Measurements from ENCODE around the gene NR4A1.

DNA sequence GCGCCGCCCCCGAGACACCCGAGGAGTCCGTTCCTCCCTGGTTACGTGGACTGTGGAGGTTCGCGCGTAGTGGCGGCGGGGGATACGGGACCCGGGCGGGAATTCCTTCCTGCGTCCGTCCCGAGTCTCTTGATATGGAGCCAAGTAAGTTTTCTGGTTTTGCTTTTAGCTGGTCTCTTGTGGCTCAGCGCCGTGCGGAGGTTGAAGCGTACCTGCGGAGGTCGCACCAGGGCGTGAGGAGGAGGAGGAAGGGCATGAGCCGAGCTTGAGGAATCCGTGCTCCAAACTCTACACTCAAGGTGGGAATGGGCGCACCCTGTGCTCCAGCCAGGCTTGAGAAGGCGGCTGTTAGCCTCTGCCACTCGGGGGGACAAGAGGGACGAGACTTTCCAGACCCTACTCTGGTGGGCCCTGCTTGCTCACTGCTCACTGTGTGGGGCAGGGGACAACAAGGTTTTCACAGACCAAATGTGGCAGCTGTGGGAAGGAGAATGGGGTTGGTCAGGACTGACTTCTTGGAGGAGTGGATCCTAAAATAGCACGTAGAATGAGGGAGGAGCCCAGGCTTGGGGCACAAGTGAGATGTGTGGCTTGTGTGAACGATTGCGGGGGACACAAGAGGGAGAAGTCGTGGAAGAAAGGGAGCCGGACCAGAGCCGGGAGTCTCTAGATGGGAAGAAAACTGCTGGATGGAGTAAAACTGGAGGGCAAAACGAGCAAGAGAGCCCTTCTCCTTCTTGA, 19.1 kb downstream of the NR4A1 start:
- no peak for TF ChIP-seq CTCF (IDR thresholded peaks at IDR 0.05)
- TF ChIP-seq POLR2A (IDR thresholded peaks at IDR 0.05), result no peak
